Inflammatory macrophage (primary cell): Measurements from ENCODE around the gene POLR3C.
"Not testable (repeated sequence)": the region's sequence is repeated elsewhere in the genome, so short reads cannot be mapped to it uniquely, and the experiment has no call there.

ENCODE experiments used
- DNase-seq, 2 donors: peaks; one replicate each; pipeline ENCODE4 v3.0.0-alpha.2; 2020 to 2022
- total RNA-seq, 18 experiments: gene quantifications; one replicate each; lab custom pipeline; 2026; ENCODE audit warnings: mixed read lengths in 6 of 18, inconsistent platforms in 2 of 18; lab: John Stamatoyannopoulos, UW

Gene POLR3C, protein sequence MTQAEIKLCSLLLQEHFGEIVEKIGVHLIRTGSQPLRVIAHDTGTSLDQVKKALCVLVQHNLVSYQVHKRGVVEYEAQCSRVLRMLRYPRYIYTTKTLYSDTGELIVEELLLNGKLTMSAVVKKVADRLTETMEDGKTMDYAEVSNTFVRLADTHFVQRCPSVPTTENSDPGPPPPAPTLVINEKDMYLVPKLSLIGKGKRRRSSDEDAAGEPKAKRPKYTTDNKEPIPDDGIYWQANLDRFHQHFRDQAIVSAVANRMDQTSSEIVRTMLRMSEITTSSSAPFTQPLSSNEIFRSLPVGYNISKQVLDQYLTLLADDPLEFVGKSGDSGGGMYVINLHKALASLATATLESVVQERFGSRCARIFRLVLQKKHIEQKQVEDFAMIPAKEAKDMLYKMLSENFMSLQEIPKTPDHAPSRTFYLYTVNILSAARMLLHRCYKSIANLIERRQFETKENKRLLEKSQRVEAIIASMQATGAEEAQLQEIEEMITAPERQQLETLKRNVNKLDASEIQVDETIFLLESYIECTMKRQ
- total RNA-seq = 43.7 to 539 (median 50.4) reads per million in 18 experiments

- peak; percentile 82 to 86 for DNase-seq
Observed at GRCh38 chr1:145823565-145824498, at the start of gene POLR3C, which contains the start of gene RNF115. POLR3C (plus strand) TSS chr1:145824200; CDS start chr1:145825777, 1,577 bp downstream. RNF115 (minus strand) TSS chr1:145824095; CDS start chr1:145823873, 222 bp downstream.

GRCh38 chr1:145777357-145778145 lies 46.4 kb upstream of the POLR3C start:
- DNase-seq = no peak

- DNase-seq = no peak
Observed at GRCh38 chr1:145778146-145778540, 45.9 kb upstream of the POLR3C start.

DNA sequence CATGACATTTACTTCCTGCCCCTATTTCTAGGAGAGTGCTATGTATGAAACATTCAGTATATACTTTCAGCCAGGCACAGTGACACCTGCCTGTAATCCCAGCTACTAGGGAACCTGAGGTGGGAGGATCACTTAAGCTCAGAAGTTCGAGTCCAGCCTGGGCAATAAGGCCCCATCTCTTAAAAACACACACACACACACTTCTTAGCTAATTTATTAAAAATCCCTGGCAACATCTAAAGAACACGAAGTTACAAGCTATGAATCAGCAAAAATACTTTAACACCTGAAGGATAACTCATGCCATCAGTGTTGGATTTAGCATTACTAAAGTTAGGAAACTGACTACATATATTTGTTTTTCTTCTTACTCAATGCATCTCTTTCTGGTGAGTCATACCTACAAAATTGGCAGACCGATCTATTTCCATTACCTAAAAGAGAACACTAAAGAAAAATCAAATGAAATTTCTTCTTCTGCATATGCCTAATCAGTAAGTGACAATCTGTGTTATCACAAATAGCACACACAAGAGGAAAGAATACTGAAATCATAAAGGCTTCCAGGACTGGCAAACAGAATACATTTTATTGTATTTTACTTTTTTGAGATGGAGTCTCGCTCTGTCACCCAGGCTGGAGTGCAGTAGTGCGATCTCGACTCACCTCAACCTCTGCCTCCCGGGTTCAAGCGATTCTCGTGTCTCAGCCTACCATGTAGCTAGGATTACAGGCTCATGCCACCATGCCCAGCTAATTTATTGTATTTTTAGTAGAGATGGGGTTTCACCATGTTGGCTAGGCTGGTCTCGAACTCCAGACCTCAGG lies 41.5 kb upstream of the POLR3C start:
- DNase-seq = no peak

DNA sequence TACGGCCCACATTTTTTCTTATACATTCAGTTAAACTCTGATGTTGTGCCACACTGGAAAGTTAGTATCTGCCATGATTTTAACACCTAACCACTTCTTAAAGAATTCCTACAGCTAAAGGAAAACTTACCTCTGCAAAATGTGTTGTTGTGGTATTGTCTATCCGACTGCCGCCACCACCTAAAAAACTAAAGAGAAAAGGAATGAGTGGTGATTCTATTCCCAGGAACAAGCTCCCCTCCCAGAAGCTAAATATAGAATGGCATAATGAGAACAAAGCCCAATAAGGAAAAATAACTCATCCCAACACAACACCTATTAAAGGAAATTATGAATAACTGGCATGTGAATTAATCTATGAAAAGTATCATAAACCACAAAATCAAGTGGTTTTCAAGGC lies 39.6 kb upstream of the POLR3C start:
- DNase-seq = no peak

DNA sequence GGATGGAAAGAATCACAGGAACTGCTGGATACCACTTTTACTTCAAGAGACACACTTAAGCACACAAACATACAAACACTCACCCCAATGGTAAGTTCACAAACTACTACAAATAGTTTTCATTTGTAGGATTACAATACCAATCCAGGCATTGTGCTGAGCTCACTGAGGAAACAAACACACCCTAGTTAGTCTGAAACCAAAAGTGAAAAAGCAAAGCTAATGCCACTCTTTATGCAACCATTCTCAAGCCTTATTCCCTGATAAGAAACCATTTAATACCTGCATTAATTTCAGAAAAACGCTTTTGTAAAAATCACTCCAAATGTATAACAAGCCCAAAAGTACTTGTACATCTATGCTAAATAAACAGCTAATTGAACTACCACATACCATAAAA lies 38.5 kb upstream of the POLR3C start:
- no peak for DNase-seq

DNA sequence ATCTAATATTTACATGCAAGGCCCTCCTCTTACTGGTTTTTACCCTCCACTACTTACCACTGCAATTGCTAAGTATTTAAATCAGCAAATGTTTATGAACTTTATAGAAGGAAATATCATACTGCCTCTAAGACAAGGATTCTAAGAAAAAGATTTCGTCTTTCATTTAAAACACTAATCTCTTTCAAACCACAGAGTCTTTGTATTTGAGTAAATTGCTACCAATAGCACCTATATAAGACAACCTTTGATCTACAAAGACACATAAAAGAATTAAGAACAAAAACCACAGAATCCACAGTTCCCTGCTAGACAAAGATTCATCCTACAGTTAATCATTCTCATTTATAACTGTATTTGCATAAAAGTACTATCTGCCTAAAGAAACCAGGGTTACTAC lies 37.7 kb upstream of the POLR3C start:
- DNase-seq = no peak

DNA sequence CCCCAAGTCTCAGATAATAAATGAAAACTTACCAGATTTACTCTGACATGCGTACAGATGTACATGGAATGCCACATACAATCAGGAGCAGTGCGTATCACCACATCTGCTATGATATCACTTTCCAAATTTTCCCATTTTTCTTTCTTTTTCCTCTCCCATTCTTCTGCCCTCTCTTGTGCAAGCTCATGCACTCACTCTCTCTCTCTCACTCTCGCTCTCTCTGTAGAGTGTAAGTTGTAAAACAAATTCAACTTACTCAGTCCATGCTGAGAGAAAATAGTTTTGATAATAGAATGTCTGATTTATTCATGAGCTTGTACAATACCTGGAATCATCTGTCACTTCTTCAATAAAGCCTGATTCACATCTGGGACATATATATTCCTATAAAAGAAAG lies 35.4 kb upstream of the POLR3C start:
- DNase-seq = no peak

DNA sequence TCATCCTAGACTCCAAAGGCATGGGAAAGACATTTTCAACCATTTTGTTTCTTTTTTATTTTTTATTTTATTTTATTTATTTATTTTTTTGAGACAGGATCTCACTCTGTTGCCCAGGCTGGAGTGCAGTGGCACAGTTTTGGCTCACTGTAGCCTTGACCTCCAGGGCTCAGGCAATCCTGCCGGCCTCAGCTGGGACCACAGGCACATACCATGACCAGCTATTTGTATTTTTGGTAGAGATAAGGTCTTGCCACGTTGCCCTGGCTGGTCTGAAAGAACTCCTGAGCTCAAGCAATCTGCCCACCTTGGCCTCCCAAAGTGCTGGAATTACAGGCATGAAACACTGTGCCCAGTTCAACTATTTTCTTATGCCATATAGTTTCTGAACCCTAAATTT lies 32.1 kb upstream of the POLR3C start:
- DNase-seq = not testable (repeated sequence)

GRCh38 chr1:145792484-145792883 lies 31.5 kb upstream of the POLR3C start:
- DNase-seq = no peak

GRCh38 chr1:145795257-145795881 lies 28.6 kb upstream of the POLR3C start:
- no peak for DNase-seq

GRCh38 chr1:145796753-145797152 lies 27.2 kb upstream of the POLR3C start:
- DNase-seq = no peak

GRCh38 chr1:145799806-145800205 lies 24.2 kb upstream of the POLR3C start:
- no peak for DNase-seq

DNA sequence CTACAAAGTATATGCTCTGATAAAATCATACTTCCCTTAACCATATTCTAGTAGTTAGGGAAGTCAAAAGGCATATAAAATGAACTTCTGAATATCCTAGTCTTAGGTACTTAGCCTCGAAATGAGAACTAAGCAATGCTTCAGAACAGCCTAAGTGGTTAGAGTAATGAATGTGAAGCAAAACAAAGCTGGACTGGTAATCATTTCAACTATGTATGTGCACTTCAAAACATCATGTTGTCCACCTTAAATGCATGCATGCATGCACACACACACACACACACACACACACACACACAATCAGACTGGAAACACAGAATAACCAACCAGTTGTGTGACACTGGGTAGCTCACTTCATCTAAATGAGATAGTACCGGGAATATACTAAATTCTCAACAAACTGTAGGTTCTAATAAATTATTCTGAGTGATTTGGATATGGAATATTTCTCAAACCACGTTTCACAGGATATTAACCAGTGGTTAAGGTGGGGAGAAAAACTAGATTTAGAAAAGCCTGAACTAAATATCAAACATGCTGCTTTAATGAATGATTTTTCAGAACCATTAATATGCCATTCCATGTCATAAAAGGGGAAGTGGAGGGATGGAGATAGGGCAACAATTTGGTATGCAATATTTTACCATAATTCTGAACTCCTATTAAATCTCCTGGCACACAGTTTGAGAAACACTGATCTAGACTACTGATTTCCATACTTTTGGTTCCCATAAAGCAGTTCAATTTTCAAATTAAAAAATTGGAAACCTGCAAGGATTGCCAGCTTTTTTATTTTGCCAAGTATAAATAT lies 19.6 kb upstream of the POLR3C start:
- no peak for DNase-seq

- no peak for DNase-seq
Observed at GRCh38 chr1:145805057-145805456, 18.9 kb upstream of the POLR3C start.

DNA sequence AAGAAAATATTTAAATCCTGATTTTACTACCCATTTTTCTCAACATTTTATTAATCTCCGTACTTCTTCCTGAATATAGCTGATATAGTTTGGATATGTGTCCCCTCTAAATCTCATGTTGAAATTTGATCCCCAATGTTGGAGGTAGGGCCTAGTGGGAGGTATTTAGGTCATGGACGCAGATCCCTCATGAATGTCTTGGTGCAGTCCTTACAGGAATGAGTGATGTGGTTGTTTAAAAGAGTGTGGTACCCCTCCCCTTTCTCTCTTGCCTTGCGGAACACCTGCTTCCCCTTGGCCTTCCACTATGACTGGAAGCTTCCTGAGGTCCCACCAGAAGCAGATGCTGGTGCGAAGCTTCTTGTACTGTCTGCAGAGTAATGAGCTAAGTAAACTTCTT lies 17.6 kb upstream of the POLR3C start:
- DNase-seq = no peak

GRCh38 chr1:145806844-145807243 lies 17.2 kb upstream of the POLR3C start:
- DNase-seq = no peak

GRCh38 chr1:145812977-145813810 lies 10.8 kb upstream of the POLR3C start:
- not testable (repeated sequence) for DNase-seq

GRCh38 chr1:145818095-145818494 lies 5.9 kb upstream of the POLR3C start:
- not testable (repeated sequence) for DNase-seq
